Measurements from ENCODE around the gene CYTH4. TPM values are rescaled to one million over a fixed set of nuclear protein-coding genes. Genes with fewer than 3 reads are reported as not detected.

The CYTH4 gene
- total RNA-seq, 3 donors from 2014 or later: 8.7 to 13.3 (median 11.6) TPM

DNA sequence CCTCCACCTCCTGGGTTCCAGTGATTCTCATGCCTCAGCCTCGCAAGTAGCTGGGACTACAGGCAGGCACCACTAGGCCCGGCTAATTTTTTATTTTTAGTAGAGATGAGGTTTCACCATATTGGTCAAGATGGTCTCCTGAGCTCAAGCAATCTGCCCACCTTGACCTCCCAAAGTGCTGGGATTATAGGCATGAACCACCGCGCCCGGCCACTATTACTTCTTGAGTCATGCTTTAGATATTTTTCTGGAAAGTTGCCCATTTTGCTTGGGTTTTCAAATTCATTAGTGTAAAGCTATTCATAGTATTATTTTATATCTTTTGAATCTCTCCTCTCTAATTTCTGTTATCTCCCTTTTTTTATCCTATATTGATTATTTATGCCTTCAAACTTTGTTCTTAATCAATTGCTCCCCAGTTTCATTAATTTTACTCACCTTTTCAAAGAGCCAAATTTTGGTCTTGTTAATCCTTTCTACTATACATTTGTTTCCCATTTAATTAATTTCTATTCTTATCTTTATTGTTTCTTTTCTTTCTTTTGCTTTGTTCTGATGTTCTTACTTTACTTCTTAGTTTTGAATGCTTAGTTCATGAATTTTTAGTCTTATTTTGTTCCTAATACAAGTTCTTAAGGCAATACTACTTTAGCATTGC, 28.0 kb upstream of the CYTH4 start:
- no peak for DNase-seq
- ATAC-seq: no peak
- intact Hi-C loops (cut with DNase I, micrococcal nuclease): no loop called here
- H3K36me3 ChIP-seq (ENCODE audit: low read depth): no peaks in the 10 kb centered on the region
- TF ChIP-seq, protein P1, sequence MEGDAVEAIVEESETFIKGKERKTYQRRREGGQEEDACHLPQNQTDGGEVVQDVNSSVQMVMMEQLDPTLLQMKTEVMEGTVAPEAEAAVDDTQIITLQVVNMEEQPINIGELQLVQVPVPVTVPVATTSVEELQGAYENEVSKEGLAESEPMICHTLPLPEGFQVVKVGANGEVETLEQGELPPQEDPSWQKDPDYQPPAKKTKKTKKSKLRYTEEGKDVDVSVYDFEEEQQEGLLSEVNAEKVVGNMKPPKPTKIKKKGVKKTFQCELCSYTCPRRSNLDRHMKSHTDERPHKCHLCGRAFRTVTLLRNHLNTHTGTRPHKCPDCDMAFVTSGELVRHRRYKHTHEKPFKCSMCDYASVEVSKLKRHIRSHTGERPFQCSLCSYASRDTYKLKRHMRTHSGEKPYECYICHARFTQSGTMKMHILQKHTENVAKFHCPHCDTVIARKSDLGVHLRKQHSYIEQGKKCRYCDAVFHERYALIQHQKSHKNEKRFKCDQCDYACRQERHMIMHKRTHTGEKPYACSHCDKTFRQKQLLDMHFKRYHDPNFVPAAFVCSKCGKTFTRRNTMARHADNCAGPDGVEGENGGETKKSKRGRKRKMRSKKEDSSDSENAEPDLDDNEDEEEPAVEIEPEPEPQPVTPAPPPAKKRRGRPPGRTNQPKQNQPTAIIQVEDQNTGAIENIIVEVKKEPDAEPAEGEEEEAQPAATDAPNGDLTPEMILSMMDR (IDR thresholded peaks at IDR 0.05): no peak
- no peak overlapping the region for H3K4me3 ChIP-seq
- H3K9me3 ChIP-seq: no peaks in the 10 kb centered on the region
- H3K4me1 ChIP-seq (ENCODE audit: low read depth): peaks cover 11% of the 10 kb centered on the region

DNA sequence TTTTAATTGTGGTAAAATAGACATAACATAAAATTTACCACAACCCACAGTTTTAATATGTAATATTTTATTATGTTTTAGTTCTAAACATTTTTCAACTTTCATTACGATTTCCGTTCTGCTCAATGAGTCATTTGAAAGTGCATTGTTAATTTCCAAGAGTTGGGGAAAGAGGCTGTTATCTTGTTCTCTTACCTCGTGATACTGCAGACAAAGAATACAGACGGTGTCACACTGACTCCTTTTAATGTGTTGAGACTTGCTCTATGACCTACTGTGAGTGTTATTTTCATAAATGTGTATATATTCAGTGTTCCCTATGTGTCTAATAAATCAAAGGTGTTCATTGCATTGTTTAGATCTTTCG, 27.5 kb upstream of the CYTH4 start:
- intact Hi-C loops (cut with DNase I, micrococcal nuclease): loop anchor here in 1 of 2 donors (5.0 kb wide), 1 partner anchor 468 kb away; no protein-coding TSS in a partner anchor
- no peaks in the 10 kb centered on the region for H3K9me3 ChIP-seq
- no peak overlapping the region for H3K4me3 ChIP-seq
- ATAC-seq (no peak), DNase-seq (no peak)
- peaks cover 14% of the 10 kb centered on the region for H3K4me1 ChIP-seq (ENCODE audit: low read depth)
- TF ChIP-seq, protein P1 (IDR thresholded peaks at IDR 0.05): no peak
- H3K36me3 ChIP-seq (ENCODE audit: low read depth): no peaks in the 10 kb centered on the region

DNA sequence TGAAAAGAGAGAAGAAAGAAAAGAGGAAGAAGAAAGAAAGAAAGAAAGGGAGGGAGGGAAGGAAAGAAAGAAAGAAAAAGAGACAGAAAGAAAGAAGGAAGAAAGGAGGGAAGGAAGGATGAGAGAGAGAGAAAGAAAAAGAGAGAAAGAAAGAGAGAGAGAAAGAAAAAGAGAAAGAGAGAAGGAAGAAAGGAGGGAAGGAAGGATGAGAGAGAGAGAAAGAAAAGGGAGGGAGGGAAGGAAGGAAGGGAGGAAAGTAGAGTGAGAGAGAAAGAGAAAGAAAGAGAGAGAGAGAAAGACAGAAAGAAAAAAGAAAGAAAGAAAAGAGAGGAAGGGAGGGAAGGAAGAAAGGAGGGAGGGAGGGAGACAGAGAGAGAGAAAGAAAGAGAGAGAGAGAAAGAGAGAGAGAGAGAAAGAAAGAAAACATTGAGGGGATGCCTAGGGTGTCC, 26.7 kb upstream of the CYTH4 start:
- no peak for DNase-seq
- TF ChIP-seq, protein P1 (IDR thresholded peaks at IDR 0.05): no peak
- Histone ChIP-seq H3K36me3 (ENCODE audit: low read depth) (no peaks in the 10 kb centered on the region), H3K4me3 (no peak overlapping the region), H3K9me3 (no peaks in the 10 kb centered on the region), H3K4me1 (ENCODE audit: low read depth) (peaks cover 14% of the 10 kb centered on the region)
- intact Hi-C loops (cut with DNase I, micrococcal nuclease): loop anchor here in 1 of 2 donors (5.0 kb wide), 1 partner anchor 468 kb away; no protein-coding TSS in a partner anchor
- no peak for ATAC-seq

DNA sequence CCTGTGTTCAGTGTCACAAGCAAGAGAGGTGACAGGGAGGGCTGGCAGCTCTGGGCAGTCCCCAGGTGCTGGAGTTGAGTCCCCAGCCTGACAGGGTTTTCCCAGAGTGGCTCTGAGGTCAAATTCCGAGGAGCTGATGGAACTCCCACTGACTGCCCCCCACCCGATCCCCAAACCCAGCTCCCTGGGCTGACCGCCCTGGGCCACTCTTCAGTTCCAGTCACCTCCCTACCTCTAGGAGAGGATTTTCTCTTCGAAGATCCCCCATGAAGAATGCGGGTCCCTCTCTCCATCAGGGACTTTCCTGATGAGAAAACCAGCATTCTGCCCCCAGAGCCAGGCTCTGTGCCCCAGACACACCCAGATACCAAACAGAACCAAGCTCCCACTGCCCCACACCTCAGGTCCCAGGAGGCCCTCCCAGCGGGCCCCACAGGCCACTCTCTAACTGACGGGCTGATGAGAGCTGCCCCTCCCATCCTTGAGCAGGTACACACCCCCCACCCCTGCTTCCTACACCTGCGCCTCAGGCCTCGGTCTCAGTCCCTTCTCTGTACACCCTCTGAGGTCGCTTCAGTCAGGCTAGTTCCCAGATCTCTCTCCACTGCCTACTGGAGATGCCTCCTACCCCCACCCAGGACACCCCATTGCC, 26.1 kb upstream of the CYTH4 start:
- intact Hi-C loops (cut with DNase I, micrococcal nuclease): loop anchor here in 1 of 2 donors (5.0 kb wide), 1 partner anchor 469 kb away; no protein-coding TSS in a partner anchor
- H3K9me3 ChIP-seq: no peaks in the 10 kb centered on the region
- ATAC-seq (peak; percentile 18), DNase-seq (no peak)
- H3K36me3 ChIP-seq (ENCODE audit: low read depth): no peaks in the 10 kb centered on the region
- H3K4me3 ChIP-seq: no peak overlapping the region
- H3K4me1 ChIP-seq (ENCODE audit: low read depth): peaks cover 14% of the 10 kb centered on the region
- TF ChIP-seq, protein P1 (IDR thresholded peaks at IDR 0.05): no peak

DNA sequence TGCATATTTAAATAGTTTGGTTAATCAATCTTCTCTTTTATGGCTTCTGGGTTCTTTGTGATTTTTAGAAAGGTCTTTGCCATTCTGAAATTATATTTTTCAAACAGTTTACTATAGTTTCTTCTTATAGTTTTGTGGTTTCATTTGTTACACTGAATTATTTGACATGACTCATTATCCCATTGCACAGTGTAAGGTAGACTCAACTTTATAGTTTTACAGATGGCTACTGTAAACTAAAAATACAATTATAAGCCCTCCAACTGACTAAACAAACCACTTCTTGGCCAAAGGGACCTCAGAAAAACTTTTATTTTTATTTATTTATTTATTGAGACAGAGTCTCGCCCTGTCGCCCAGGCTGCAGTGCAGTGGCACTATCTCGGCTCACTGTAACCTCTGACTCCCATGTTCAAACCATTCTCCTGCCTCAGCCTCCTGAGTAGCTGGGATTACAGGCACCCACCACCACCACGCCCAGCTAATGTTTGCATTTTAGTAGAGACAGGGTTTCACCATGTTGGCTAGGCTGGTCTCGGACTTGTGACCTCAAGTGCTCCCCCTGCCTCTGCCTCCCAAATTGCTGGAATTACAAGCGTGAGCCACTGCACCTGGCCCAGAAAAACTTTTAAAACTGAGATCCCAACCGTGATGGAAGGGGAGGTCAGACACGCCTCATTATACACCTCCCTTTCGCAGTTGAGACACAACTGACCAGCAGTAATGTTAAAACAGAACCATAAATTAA, 24.1 kb upstream of the CYTH4 start:
- TF ChIP-seq, protein P1 (IDR thresholded peaks at IDR 0.05): no peak
- Histone ChIP-seq H3K4me1 (ENCODE audit: low read depth) (peaks cover 14% of the 10 kb centered on the region), H3K36me3 (ENCODE audit: low read depth) (no peaks in the 10 kb centered on the region), H3K9me3 (no peaks in the 10 kb centered on the region), H3K4me3 (no peak overlapping the region)
- ATAC-seq (no peak), DNase-seq (no peak)
- intact Hi-C loops (cut with DNase I, micrococcal nuclease): loop anchor here in 1 of 2 donors (5.0 kb wide), 1 partner anchor 471 kb away; no protein-coding TSS in a partner anchor
